Right kidney (tissue), 9 donors: ENCODE measurements around the gene CDK7.
"Not testable (repeated sequence)": the region's sequence is repeated elsewhere in the genome, so short reads cannot be mapped to it uniquely, and the experiment has no call there.

ENCODE experiments used
- DNase-seq: peaks from one replicate; pipeline ENCODE4 v3.0.0-alpha.2; 2016
- long read RNA-seq, 8 donors: transcript quantifications; one replicate each; lab custom pipeline, GENCODE V29; 2026

Gene CDK7
- long read RNA-seq, donor 1, transcript CDK7-201 (12 exons, 1,439 nt) = major isoform, 17 of 32 reads
- long read RNA-seq, donor 1, partial matches to known transcripts = 13 of 32 reads
- long read RNA-seq, donor 1, other reads (novel, unspliced or antisense) = 0 of 32 reads
- long read RNA-seq, donor 2, transcript CDK7-201 (12 exons, 1,439 nt) = major isoform, 7 of 7 reads
- long read RNA-seq, donor 2, partial matches to known transcripts = 0 of 7 reads
- long read RNA-seq, donor 2, other reads (novel, unspliced or antisense) = 0 of 7 reads
- long read RNA-seq, donor 3, transcript CDK7-201 (12 exons, 1,439 nt) = major isoform, 5 of 5 reads
- long read RNA-seq, donor 3, partial matches to known transcripts = 0 of 5 reads
- long read RNA-seq, donor 3, other reads (novel, unspliced or antisense) = 0 of 5 reads
- long read RNA-seq, donor 4, transcript CDK7-201 (12 exons, 1,439 nt) = major isoform, 12 of 13 reads
- long read RNA-seq, donor 4, partial matches to known transcripts = 0 of 13 reads
- long read RNA-seq, donor 4, other reads (novel, unspliced or antisense) = 0 of 13 reads
- long read RNA-seq, donor 5, transcript CDK7-201 (12 exons, 1,439 nt) = major isoform, 12 of 21 reads
- long read RNA-seq, donor 5, partial matches to known transcripts = 7 of 21 reads
- long read RNA-seq, donor 5, other reads (novel, unspliced or antisense) = 0 of 21 reads
- long read RNA-seq, donor 6, transcript CDK7-201 (12 exons, 1,439 nt) = major isoform, 8 of 15 reads
- long read RNA-seq, donor 6, partial matches to known transcripts = 6 of 15 reads
- long read RNA-seq, donor 6, other reads (novel, unspliced or antisense) = 0 of 15 reads
- long read RNA-seq, donor 7, transcript CDK7-201 (12 exons, 1,439 nt) = major isoform, 11 of 31 reads
- long read RNA-seq, donor 7, partial matches to known transcripts = 17 of 31 reads
- long read RNA-seq, donor 7, other reads (novel, unspliced or antisense) = 0 of 31 reads
- long read RNA-seq, donor 8, transcript CDK7-201 (12 exons, 1,439 nt) = major isoform, 10 of 11 reads
- long read RNA-seq, donor 8, partial matches to known transcripts = 0 of 11 reads
- long read RNA-seq, donor 8, other reads (novel, unspliced or antisense) = 0 of 11 reads

GRCh38 chr5:69234457-69235268 lies at the start of gene CDK7:
CDK7 (plus strand) TSS chr5:69234886; CDS start chr5:69234976, 90 bp downstream.
- DNase-seq = peak; percentile 87

- DNase-seq = no peak
These were observed 47.3 kb upstream of the CDK7 start for GRCh38 chr5:69187342-69187741.

GRCh38 chr5:69188811-69189161 lies 45.9 kb upstream of the CDK7 start:
- no peak for DNase-seq

- peak; percentile 93 for DNase-seq
These were observed 45.3 kb upstream of the CDK7 start, which contains the start of gene CENPH for GRCh38 chr5:69189162-69190086. CENPH (plus strand) TSS chr5:69189583; CDS start chr5:69189635, 52 bp downstream.

DNA sequence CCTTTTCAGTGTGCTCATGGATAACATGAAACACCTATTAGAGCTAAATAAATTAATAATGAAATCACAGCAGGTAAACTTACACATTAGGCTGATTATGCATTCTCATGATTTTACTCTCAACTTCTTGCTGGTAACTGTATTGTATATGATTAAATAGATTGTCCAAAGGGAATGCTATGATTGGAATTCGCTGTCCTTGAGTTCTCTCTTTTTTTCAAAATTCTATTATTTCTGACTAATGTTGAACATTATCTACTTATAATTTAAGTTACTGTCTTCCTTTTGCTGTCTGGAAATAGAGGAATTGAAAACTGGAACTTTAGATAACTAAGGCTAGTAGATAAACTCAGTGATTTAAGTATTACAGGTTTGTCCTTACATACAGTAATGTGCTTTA lies 32.2 kb upstream of the CDK7 start:
- no peak for DNase-seq

DNA sequence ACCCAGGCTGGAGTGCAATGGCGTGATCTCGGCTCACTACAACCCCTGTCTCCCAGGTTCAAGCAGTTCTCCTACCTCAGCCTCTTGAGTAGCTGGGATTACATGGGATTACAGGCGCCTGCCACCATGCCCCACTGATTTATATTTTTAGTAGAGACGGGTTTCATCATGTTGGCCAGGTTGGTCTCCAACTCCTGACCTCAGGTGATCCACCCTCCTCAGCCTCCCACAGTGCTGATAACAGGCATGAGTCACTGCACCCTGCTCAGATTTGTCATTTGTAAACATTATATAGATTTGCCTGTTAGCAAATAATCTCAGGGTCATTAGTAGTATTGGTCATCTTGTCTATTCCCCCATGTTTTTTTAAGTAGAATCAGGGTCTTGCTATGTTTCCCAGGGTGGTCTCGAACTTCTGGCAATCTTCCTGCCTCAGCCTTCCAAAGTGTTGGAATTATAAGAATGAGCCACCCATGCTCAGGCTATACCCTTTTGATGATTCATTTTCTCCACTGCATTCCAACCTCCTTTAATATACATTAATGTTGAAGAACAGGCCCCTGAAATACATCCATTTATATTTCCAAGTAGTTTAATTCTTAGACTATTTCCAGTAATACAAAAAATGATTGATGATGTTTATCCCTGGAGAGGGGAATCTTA lies 28.0 kb upstream of the CDK7 start:
- no peak for DNase-seq

DNA sequence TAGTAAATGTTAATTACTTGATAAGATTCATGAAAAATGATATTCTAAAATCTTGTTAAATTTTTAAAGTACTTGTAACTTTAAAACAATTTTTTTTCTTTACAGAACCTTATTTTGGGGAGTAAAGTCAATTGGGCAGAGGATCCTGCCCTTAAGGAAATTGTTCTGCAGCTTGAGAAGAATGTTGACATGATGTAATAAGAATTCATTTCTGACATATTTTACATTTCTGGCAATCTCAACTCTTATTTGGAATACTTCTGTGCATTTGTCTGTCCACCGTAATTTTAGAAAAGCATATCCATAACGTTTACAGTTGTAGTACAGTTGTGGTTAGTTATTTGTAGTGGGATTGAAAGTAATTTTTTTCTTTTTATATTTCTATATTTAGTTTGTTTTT lies 25.1 kb upstream of the CDK7 start:
- no peak for DNase-seq

DNA sequence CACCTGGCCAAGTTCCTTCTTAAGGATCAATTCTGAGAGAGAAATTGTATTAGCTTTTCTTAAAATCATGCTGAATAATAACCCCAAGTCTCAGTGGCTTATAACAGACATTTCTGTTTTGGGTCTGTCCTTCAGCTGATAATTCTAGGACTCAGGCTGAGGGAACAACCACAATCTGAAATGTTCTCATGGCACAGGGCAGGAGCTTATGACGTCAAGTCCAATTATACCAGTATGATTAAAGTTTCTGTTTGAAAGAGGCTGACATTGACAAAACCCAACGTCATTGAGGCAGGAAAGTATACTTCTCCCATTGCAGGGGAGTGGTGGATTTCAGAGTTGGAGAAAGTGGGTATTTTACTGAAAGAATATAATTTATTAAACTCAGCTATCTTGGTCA lies 23.5 kb upstream of the CDK7 start:
- DNase-seq = no peak

- DNase-seq = no peak
These were observed 22.7 kb upstream of the CDK7 start for GRCh38 chr5:69212022-69212421.

GRCh38 chr5:69213513-69214215 lies 21.0 kb upstream of the CDK7 start:
- DNase-seq = no peak

DNA sequence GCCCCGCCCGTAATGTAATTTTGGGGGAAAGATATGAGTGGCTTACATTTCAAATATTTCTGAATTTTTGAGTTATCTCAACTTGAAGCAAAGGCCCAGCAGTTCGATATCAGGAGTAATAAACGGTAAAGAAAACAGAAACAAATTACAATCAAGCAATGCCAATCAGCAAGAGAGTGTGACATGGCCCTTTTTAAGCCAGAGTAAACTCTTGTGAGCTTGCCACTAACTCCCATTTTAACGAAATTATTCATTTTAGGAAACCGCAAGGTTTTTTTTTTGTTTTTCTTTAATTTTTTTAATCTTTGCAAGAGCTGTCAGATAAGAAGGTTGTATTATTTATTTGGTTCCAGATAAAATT lies 17.6 kb upstream of the CDK7 start:
- no peak for DNase-seq

GRCh38 chr5:69217548-69218526 lies 16.8 kb upstream of the CDK7 start:
- peak; percentile 97 for DNase-seq

GRCh38 chr5:69219939-69220338 lies 14.7 kb upstream of the CDK7 start:
- no peak for DNase-seq

DNA sequence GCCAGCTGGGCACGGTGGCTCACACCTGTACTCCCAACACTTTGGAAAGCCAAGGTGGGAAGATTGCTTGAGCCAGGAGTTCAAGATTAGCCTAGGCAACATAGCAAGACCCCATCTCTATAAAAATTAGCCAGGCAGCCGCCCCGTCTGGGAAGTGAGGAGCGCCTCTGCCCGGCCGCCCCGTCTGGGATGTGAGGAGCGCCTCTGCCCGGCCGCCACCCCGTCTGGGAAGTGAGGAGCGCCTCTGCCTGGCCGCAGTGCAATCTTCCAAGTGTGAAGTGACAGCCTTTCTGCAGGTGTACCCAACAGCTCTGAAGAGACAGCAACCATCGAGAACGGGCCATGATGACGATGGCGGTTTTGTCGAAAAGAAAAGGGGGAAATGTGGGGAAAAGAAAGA lies 14.3 kb upstream of the CDK7 start:
- not testable (repeated sequence) for DNase-seq

DNA sequence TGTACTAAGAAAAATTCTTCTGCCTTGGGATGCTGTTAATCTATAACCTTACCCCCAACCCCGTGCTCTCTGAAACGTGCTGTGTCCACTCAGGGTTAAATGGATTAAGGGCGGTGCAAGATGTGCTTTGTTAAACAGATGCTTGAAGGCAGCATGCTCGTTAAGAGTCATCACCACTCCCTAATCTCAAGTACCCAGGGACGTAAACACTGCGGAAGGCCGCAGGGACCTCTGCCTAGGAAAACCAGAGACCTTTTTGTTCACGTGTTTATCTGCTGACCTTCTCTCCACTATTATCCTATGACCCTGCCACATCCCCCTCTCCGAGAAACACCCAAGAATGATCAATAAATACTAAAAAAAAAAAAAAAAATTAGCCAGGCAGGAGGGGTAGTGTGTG lies 13.9 kb upstream of the CDK7 start:
- DNase-seq = not testable (repeated sequence)

DNA sequence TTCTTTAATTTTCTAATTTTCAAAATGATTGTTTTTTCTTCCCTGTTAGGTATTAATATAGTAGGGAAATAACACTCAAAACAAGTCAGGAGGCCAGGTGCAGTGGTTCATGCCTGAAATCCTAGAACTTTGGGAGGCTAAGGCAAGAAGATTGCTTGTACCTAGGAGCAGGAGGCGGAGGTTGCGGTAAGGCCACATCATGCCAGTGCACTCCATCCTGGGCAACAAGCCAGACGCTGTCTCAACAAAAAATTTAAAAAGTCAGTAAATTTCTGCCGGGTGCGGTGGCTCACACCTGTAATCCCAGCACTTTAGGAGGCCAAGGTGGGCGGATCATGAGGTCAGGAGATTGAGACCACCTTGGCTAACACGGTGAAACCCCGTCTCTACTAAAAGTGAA lies 10.2 kb upstream of the CDK7 start:
- DNase-seq = no peak

DNA sequence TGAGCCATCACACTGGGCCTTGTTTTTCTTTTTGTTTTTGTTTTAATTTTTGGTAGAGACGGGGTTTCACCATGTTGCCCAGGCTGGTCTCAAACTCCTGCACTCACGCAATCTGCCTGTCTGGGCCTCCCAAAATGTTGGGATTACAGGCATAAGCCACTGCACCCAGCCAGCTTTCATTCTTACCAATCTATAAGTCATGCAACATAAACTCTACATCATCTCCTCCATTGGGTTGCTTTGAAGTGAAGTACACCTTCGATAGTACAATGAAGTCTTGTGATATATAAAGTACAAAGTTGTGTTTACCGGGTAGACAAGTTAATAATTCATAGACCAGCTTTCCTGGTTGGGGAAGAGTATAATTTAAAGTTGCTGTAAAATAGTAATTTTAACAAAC lies 8.8 kb upstream of the CDK7 start:
- DNase-seq = no peak

- DNase-seq = no peak
These were observed 4.5 kb upstream of the CDK7 start for GRCh38 chr5:69230181-69230580.

- no peak for DNase-seq
These were observed 3.4 kb upstream of the CDK7 start for GRCh38 chr5:69231281-69231680.
